Progenitor cell of endocrine pancreas (in vitro differentiated cells): Measurements from ENCODE around the gene ARMC2. TPM values are rescaled to one million over a fixed set of nuclear protein-coding genes. Genes with fewer than 3 reads are reported as not detected.

Experiments
- DNase-seq: peaks from one replicate; pipeline ENCODE4 v3.0.0; 2021; ENCODE audit warnings: low spot score; ENCODE audit not compliant: unreplicated experiment
- H3K27ac Mint-ChIP-seq: 2 replicates; pipeline ENCODE4 v1.8.0; 2021; ENCODE audit warnings: mild to moderate bottlenecking, moderate library complexity, mixed read lengths
- H3K27me3 Mint-ChIP-seq: 2 replicates; pipeline ENCODE4 v1.8.0; 2021; ENCODE audit warnings: mixed read lengths
- H3K36me3 Mint-ChIP-seq: 2 replicates; pipeline ENCODE4 v1.8.0; 2022; ENCODE audit warnings: mixed read lengths; ENCODE audit not compliant: insufficient read depth
- H3K4me1 Mint-ChIP-seq: 2 replicates; pipeline ENCODE4 v1.8.0; 2021; ENCODE audit warnings: low read depth, mixed read lengths
- H3K4me3 Mint-ChIP-seq: 2 replicates; pipeline ENCODE4 v1.8.0; 2021; ENCODE audit warnings: low read depth, mild to moderate bottlenecking, moderate library complexity, mixed read lengths
- H3K9me3 Mint-ChIP-seq: 2 replicates; pipeline ENCODE4 v1.8.0; 2021; ENCODE audit warnings: low read depth, mixed read lengths
- total RNA-seq: library from RNA; stranded (reverse); gene quantifications from 2 replicates; pipeline ENCODE4 v1.2.1, GENCODE V29; 2021
- TF ChIP-seq, protein P1 (sequence below): fragments of 200-600 bp; sonication (generic); IDR thresholded peaks from one replicate; pipeline ENCODE4 v1.5.0; 2021; ENCODE audit warnings: antibody characterized with exemption, mild to moderate bottlenecking; ENCODE audit not compliant: unreplicated experiment

The ARMC2 gene
- total RNA-seq, 1 donor from 2014 or later, result 16.5 TPM

DNA sequence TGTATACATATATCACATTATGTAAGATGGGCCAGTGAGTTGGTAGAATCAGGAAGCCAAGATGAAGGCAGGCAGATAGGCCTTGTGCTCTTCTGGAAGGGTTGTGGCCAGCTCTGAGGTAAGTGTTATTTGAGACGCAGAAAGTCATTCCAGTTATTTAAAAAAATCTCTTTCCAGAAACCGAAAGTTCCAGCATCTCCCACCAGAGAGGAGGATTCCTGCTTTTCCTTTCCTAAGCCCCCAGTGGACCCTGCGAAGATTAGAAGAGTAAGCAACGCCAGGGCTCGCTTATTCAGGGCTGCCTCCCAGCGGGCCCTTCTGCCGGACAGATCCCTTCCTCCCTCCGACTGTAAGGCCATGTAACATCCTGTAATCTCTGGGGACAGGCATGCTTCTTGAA lies 20.4 kb downstream of the ARMC2 start:
- Mint-ChIP-seq H3K36me3 (peaks cover 25% of the 10 kb centered on the region), H3K9me3 (no peaks in the 10 kb centered on the region), H3K27me3 (no peaks in the 10 kb centered on the region), H3K4me3 (no peak overlapping the region), H3K27ac (no peak overlapping the region), H3K4me1 (no peaks in the 10 kb centered on the region)
- TF ChIP-seq, protein P1, sequence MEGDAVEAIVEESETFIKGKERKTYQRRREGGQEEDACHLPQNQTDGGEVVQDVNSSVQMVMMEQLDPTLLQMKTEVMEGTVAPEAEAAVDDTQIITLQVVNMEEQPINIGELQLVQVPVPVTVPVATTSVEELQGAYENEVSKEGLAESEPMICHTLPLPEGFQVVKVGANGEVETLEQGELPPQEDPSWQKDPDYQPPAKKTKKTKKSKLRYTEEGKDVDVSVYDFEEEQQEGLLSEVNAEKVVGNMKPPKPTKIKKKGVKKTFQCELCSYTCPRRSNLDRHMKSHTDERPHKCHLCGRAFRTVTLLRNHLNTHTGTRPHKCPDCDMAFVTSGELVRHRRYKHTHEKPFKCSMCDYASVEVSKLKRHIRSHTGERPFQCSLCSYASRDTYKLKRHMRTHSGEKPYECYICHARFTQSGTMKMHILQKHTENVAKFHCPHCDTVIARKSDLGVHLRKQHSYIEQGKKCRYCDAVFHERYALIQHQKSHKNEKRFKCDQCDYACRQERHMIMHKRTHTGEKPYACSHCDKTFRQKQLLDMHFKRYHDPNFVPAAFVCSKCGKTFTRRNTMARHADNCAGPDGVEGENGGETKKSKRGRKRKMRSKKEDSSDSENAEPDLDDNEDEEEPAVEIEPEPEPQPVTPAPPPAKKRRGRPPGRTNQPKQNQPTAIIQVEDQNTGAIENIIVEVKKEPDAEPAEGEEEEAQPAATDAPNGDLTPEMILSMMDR, result no peak
- DNase-seq, result no peak

GRCh38 chr6:108869876-108870275 lies 21.7 kb downstream of the ARMC2 start:
- H3K27me3 Mint-ChIP-seq, result no peaks in the 10 kb centered on the region
- H3K27ac Mint-ChIP-seq, result no peak overlapping the region
- H3K4me3 Mint-ChIP-seq, result no peak overlapping the region
- DNase-seq, result no peak
- H3K36me3 Mint-ChIP-seq, result peaks cover 21% of the 10 kb centered on the region
- TF ChIP-seq, protein P1, result no peak
- no peaks in the 10 kb centered on the region for H3K9me3 Mint-ChIP-seq
- H3K4me1 Mint-ChIP-seq, result no peaks in the 10 kb centered on the region

DNA sequence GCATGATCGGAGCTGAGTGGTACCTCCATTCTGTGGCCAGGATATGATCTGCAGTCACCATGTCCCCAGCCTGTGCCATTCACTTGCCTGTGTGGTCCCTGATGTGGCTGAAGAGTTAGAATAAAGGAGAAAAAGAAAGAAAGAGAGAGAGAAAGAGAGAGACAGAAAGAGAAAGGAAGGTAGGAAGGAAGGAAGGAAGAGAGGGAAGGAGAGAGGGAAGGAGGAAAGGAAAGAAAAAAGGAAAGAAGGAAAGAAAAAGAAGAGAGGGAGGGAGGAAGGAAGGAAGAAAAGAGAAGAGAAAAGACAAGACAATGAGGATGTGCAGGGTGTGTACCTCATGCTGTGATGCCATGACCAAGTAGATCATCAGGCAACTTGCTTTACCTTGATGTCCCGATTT lies 22.1 kb downstream of the ARMC2 start:
- TF ChIP-seq, protein P1, result no peak
- no peak overlapping the region for H3K27ac Mint-ChIP-seq
- DNase-seq, result no peak
- peaks cover 23% of the 10 kb centered on the region for H3K36me3 Mint-ChIP-seq
- H3K9me3 Mint-ChIP-seq, result no peaks in the 10 kb centered on the region
- H3K4me1 Mint-ChIP-seq, result no peaks in the 10 kb centered on the region
- no peak overlapping the region for H3K4me3 Mint-ChIP-seq
- H3K27me3 Mint-ChIP-seq, result no peaks in the 10 kb centered on the region

DNA sequence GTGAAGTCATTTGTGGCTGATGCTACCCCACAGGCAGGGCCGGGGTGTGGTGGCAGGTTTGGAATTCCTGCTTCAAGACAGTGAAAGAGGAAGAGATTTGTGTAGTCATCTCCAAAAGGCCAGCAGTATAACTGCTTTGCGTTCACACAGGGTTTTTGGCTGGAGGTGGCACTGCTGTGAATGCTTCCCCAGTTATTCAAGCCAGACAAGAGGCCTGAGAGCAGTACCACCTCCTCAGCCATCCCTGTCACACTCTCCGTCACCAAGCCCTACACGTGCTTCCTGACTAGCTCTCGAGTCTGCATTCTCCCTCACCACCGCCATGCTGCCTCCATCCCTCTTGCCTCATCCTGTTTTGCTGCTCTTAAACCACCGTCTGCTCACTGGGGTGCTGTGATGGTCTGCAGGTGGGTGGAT lies 23.9 kb downstream of the ARMC2 start:
- H3K27ac Mint-ChIP-seq, result no peak overlapping the region
- H3K27me3 Mint-ChIP-seq, result no peaks in the 10 kb centered on the region
- DNase-seq, result no peak

DNA sequence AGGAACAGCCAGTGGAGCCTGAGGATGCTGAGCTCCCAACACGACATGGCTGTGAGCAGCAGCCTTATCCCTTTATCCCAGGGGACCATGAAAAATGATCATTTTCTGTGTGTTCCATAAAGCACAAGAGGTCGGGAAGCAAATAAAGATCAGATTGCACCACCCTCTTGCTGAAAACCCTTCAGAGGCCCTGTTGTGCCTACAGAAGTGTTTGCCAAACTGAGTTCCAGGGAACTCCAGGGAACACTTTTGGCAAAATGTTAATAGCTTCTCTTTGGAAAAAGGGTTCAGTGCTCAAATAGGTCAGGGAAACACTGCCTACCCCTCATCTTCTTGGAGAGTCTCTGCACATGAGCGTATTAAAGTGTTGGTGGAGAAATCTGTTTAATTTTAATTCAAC lies 24.4 kb downstream of the ARMC2 start:
- no peaks in the 10 kb centered on the region for H3K27me3 Mint-ChIP-seq
- no peak for DNase-seq
- TF ChIP-seq, protein P1, result no peak
- H3K4me3 Mint-ChIP-seq, result no peak overlapping the region
- H3K9me3 Mint-ChIP-seq, result no peaks in the 10 kb centered on the region
- H3K4me1 Mint-ChIP-seq, result no peaks in the 10 kb centered on the region
- H3K36me3 Mint-ChIP-seq, result peaks cover 22% of the 10 kb centered on the region
- no peak overlapping the region for H3K27ac Mint-ChIP-seq

More for the DNA sequence above, 23.9 kb downstream of the ARMC2 start:
- TF ChIP-seq, protein P1, result no peak
- H3K4me1 Mint-ChIP-seq, result no peaks in the 10 kb centered on the region
- H3K36me3 Mint-ChIP-seq, result peaks cover 22% of the 10 kb centered on the region
- H3K9me3 Mint-ChIP-seq, result no peaks in the 10 kb centered on the region
- H3K4me3 Mint-ChIP-seq, result no peak overlapping the region
